Fibroblast of the conjunctiva (primary cell): Measurements from ENCODE around the gene CD276.
"Not testable (repeated sequence)": the region's sequence is repeated elsewhere in the genome, so short reads cannot be mapped to it uniquely, and the experiment has no call there.

ENCODE experiments used
- DNase-seq: peaks from one replicate; pipeline ENCODE4 v3.0.0-alpha.2; 2010; ENCODE audit warnings: low read depth

CD276 gene

DNA sequence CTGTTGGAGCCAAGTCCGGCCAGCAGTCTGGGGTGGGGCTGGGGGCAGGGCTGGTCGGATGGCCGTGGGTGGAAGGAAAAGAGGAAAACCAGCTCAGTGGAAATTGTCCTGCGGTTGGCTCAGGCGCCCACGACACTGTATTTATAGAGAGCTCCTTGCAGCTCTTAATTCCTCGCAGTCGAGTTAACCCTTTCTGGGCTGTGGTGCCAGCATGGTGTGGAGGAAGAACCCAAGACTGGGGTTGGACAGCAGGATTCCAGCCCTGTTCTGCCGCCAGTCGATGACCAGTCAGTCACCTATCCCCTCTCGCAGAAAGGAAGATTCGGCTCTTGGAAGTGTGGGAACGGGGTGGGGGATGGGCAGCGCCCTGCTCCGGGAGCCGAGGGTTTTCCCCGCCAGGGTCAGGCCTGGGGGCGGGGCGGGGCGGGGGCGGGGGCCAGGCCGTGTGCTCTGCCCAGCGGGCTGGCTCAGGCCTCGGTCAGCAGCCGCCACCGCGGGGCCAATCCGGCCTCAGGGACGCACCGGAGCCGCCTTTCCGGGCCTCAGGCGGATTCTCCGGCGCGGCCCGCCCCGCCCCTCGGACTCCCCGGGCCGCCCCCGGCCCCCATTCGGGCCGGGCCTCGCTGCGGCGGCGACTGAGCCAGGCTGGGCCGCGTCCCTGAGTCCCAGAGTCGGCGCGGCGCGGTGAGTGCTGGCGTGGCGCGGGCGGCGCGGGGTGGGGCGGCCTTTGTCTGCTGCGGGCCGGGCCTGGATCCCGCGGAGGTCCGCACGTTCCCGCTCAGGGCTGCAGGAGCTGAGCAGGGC, at the start of gene CD276:
TSS of gene CD276 (plus strand) at position 607 of the 804 bp plus-strand sequence. CDS start 15,257 bp downstream, outside the sequence.
- peak; percentile 47 for DNase-seq

DNA sequence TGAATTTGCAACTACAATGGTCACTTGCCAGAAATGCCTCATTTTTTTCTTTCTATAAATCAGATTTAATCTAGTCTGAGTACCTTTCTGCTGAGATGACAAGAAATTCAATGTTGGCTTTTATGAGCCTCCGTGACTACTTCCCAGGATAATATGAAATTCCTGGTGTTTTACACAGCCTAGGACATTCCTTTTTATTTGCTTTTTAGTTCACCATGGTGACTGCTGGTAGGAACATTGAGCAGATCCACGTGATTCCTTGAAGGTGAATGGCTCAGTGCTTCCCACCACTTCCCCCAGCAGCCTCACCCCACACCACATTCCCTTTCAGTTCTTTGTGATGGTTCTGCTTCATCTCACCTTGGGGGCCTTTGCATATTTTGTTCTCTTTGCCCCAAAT, 46.7 kb upstream of the CD276 start:
- no peak for DNase-seq

DNA sequence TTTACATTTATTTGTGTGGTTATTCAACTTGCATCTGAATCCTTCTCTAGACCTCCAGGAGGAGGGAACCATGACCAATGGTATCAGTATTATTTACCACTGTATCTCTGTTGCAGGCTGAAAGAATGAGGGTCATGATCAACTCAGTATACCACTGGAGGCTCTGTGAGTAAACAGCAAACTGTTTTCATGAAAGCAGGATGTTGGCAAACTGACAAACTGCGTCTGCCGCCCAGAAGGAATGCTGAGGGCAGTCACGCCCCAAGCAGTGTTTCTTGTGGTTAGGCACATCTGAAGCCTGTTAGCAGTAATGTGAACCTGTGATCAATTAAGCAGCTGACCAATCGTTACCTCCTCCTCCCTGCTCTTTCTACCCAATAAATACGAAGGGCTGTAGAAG, 44.7 kb upstream of the CD276 start:
- DNase-seq = not testable (repeated sequence)

DNA sequence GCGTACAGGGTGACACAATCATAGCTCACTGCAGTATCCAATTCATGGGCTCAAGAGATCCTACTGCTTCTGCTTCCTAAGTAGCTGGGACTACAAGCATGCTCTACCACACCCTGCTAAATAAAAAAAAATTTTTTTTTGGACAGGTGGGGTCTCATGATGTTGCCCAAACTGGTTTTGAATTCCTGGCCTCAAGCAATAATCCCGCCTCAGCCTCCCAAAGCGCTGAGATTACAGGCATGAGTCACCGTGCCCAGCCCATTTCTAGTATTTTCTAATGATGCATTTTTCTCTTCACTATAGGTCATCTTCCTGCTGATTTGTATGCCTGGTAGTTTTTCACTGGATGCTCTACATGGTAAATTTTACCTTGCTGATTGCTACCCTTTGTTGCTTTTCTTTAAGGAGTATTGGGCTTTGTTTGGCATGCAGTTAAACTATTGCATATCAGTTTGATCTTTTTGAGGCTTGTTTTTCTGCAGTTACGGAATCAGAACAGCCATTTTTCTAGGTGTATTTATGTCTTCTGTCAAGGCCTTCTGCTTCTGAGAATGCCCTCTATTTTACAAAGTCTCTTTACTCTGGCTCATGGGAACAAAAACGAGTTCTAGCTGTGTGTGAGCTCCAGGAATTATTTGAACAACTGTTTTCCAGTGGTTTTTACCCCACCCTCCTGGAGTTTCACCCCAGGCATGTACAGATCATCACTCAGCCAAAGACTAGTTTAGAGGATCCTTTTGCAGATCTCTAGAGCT, 36.7 kb upstream of the CD276 start:
- DNase-seq = no peak

DNA sequence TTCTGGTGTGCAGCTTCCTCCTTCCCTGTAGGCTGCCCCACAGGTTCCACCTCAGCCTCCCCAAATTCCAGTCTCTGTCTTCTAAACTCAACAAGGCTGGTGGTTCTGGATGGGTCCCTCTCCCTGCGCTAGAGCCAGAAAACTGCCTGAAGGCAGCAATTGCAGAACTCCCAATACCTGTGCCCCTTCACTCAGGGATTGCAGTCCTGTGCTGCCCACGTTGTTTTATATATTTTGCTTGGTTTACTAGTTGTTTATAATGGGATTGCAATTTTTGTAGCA, 36.2 kb upstream of the CD276 start:
- no peak for DNase-seq

DNA sequence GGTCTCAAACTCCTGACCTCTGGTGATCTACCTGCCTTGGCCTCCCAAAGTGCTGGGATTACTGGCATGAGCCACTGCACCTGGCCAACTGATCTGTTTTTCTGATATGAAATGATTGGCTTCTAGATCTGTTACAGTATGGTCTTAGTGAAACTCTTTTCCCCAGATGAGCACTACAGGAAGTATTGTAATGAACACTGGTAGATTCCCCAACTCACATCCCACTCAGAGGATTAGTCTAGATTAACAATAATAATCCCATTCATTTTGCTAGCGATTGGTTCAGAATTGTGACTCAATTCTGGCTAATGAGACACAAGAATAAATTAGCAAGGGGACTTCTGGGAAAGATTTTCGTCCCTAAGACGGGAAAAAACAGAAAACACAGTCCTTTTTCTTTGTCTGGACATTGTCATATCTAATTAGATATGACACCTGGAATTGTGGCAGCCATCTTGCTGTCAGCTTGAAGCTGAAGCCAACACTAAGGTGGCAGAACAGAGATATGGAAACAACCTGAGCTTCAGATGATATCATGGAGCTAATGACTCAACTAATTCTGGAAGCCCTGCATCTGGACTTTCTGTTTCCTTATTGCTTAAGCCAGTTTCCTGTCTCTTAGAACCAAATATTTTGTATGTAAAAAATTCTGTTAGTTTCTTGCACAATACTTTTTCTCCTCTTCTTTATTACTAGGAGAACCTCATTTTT, 33.6 kb upstream of the CD276 start:
- DNase-seq = no peak

DNA sequence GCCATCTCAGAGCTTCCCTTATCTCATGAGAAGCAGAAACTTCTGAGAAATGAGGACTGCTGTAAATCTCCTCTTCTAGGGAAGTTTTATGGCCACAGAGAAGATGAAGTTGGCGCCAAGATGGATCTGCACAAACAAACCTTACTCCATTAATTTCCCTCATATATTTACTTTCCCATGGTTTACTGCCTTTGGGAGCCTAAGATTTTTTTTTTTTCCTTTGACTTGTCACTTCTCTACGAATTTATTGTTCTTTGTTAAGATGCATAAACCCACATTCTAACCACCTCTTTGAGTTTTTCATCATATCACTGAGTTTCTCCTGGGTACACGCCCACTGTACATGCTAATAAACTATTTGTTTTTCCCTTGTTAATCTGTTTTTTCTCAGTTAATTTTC, 29.5 kb upstream of the CD276 start:
- DNase-seq = no peak

DNA sequence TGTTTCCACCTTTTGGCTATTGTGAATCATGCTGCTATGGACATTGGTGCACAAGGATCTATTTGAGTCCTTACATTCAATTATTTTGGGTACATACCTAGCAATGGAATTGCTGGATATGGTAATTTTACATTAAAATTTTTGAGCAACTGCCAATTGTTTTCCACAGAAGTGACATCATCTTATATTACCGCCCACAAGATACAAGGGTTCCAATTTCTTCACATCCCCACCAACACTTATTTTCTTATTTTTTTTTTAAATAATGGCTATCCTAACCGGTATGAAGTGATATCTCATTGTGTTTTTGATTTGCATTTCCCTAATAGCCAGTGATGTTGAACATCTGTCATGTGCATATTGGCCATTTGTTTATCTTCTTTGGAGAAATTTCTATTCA, 28.5 kb upstream of the CD276 start:
- no peak for DNase-seq

DNA sequence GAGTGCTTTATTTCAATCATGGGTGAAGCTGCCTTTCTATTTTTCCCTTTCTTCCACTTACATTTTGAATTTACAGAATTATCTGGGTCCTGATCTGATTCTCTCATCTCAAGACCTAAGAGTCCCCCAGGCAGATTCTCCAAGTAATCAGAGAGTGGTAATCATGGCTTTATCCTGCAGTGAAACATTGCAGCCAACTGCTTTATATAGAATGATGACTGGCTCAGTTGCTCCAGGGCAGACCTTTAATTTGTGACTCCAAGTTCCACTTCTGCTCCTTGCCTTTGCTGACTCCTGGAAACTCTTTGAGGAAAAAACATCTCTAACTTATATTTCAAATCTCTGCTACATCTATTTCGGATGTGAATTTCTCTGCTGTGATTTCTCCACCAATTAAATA, 25.5 kb upstream of the CD276 start:
- no peak for DNase-seq

DNA sequence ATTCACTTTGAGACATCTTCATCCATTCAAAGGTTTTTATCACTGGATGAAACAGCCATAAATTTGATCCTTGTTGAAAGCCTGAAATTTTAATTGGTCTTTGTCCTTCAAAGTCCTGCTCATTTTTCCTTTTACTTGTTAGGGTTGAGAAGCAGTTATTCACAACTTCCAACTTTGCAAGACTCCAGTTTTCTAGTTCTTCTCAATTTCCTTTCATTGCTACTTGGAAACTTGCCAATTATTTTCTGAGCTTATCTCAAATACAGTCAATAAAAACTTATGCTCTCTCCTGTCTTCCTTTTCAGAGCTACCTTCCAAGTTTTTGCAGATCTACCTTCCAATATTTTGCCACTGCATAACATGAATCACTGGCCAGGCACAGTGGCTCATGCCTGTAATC, 23.7 kb upstream of the CD276 start:
- no peak for DNase-seq

DNA sequence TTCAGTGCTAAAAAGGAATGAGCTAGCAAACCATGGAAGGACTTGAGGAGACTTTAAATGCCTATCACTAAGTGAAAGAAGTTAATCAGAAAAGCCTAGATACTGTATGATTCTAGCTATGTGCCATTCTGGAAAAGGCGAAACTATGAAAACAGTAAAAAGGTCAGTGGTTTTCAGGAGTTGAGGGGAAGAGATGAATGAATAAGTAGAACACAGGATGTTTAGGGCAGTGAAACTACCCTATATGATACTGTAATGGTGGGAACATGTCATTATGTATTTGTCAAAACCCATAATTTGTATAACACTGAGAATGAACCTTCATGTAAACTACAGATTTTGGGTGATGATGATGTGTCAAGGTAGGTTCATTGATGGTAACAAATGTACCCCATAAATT, 9.6 kb upstream of the CD276 start:
- DNase-seq = no peak

DNA sequence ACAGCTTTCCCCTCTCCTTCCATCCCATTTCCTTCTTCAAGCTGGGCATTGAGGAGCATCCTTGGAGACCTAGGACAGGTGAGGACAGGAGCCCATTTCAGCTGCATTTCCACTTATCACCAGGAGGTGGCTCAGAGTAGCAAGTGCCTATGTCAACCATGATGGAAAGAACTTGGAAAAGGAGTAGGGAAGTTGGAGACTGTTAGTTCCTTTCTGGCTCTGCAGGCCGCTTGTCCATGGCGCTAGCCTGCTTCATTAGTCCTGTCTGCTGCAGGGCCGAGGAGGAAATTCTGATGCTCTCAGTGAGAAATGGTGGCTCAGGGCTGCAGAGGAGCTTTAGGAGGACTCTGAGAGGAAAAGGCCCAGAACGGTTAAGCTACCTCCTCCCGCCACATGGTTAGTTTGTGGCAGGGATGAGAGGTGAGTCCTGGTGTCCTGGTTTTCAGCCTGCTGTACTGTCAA, 7.0 kb upstream of the CD276 start:
- DNase-seq = peak; percentile 57

DNA sequence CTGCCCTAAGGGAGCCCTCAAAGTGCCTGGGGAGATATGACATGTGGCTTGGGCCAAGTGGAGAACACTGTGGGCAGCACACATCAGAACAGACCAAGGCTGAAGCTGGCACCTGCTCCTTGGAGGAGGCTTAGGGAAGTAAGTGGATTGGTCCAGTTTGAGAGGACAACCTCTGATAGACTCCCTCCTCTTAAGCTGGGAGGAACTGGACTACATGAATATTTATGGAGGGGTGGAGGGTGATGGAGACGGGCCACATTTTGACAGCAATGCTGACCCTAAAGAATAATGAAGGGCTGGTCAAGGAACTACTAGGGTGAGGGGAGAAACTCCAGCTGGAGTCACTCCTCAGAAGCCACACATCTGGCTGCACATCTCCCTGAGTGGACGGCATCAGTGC, 6.5 kb upstream of the CD276 start:
- DNase-seq = no peak

DNA sequence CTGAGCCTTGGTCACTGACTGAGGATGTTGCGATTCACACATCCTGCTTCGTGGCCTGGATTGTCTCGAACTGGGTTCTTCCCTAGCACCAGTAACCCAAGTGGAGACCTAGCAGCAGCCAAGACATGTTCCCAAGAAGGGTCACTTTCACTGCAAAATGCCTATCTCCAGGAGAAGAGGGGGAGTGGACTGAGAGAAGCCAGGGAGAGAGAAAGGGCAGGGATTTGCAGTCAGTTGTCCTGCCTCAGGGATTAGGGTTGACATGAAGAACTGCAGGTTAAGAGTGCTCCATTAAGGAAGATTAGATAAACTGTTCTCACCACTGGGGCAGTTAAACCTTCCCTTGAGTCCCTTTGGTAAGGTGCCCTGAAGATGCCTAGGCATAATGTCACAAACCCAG, 5.7 kb upstream of the CD276 start:
- DNase-seq = no peak

DNA sequence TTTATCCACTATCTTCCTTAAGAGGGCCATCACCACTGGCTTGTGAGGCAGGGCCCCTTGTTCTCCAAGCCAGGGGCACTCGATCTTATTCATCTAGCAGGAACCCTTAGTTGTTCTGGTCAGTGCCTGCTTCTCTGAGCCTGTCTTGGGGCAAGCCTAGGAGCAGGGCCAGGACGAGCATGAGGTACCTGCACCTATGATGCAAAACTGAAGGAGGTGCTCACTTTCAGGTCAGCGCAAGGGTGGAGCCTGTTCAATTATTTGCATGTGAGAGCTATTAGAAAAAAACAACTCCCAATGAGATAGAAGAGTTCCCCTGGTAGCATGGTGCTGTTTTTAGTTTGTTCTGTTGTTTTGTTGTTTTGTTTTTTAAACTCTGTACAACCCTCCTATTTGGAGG, 5.0 kb upstream of the CD276 start:
- DNase-seq = no peak

DNA sequence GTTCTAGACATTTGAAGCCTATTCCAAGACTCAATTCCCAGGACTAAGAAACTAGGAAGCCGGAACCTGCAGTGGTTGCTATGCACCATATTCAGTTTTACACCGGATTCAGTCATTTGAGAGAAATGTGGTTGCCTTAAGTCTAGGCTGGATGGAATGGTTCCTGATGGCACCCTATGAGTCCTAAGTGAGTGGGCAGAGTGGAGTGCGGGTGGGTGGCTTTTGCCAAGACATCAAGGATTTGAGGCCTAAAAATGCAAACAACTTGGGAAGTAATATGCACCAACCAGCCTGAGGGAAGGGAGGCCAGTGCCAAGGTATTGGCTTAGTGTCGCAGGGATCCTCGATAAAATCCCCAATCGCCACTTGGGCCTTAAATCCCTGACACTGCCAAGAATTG, 4.2 kb upstream of the CD276 start:
- DNase-seq = no peak

DNA sequence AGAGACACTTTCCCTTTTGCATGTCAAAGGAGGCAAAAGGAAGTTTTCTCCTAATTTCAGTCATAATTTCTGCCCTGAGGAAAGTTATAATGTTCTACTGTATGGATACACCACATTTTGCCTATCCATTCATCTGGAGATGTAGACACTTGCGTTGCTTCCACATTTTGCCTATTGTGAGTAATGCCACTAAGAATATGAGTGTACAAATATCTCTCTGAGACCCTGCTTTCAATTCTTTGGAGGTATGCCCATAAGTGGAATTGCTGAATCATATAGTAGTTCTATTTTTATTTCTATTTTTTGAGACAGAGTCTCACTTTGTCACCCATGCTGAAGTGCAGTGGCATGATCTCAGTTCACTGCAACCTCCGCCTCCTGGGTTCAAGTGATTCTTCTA, 3.6 kb upstream of the CD276 start:
- DNase-seq = no peak

DNA sequence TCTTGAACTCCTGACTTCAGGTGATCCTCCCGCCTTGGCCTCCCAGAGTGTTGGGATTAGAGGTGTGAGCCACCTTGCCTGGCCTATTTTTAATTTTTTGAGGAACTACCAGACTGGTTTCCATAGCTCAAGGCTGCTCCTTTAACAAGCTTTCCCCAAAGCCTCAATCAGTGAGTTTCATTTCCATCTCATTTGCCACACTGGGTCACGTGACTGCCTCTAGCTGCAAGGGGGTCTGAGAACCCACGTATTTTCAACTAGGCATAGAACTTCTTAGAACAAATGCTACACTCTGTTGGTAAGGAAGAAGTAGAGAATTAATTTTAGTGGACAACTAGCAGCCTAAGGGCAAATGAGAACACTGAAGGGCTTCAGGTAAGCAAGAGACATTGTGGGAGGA, 3.1 kb upstream of the CD276 start:
- DNase-seq = no peak

DNA sequence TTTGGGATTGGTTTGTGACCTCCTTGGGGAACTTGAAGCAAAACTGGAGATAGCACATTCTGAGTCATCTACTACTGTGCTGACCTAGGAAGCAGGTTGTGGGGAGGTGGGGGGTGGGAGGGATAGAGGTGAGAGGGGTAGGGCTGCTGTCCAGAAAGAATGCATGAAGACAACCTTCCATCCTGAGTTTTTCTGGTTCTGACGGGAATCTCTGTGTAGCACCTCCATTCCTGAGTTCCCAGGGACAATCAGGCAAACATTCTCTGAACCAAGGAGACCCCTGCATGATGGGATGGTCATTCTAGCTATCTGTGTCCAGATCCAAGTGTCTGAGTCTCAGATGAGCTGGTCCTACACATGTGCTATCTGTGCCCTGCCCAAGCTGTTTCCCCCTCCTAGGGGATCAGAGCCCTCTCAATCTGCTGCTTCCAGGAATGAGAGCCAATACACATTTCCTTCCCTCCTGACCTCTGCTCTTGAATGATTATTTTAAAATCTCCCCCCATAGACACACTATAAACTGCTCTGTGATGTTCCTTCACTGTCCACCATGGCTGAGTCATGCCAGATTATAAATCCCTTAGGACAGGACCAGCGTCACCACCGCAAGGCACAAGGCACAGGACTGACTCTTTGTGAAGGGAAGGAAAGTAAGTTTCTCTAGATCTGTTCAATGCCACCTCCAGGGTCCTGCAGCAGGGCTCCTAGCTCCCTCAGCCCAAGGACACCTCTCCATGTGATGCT, 2.2 kb upstream of the CD276 start:
- DNase-seq = no peak

DNA sequence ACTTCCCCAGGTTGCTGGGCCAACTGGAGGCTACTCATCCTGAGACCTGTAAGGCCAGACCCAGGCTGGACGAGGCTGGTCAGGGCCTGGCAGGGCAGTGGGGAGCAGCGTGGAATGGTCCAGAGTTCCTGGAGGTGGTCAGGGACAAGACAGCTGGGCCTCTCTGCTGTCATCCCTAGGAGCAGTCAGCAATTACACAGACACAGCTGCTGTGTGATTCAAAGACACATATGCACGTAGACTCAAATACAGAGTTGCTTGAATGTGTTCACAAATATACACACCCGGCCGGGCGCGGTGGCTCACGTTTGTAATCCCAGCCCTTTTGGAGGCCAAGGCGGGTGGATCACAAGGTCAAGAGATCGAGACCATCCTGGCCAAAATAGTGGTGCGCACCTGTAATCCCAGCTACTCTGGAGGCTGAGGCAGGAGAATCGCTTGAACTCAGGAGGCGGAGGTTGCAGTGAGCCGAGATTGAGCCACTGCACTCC, 1.5 kb upstream of the CD276 start:
- DNase-seq = no peak

DNA sequence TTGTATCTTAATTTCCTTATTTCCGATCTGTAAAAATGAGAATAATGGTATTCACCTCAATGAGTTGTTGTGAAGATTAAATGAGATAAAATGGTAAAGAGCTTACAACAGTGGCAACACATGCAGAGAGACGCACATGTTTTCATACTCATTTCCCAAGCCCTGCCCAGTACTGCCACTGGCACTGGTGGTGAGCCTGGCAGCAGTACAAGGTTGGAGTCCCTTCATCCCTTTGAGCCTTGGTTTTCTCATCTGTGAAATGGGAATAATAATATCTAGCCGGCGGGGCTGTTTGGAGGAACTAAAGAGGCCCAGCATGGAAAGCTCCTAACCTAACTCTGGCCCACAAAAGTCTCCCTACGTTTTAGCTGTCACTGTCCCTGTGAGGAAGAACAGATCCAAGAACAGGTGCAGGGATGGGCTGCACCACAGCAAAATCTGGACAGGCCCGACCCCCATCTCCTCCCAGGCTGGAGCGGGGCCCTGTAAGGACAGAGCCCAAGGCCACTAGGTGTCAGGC, 866 bp upstream of the CD276 start:
- no peak for DNase-seq
